ENCODE measurements around the gene NOP10. TPM values are rescaled to one million over a fixed set of nuclear protein-coding genes. Genes with fewer than 3 reads are reported as not detected.

NOP10 gene
- total RNA-seq: 166 and 266 TPM in 2 replicates

GRCh38 chr15:34342737-34343575, at the start of gene NOP10, which contains the start of gene NUTM1:
Gene NOP10 (minus strand): TSS chr15:34343136. CDS start chr15:34343073, 63 bp downstream.
Gene NUTM1 (plus strand): TSS chr15:34343315. CDS start chr15:34343697, 382 bp downstream.

DNA sequence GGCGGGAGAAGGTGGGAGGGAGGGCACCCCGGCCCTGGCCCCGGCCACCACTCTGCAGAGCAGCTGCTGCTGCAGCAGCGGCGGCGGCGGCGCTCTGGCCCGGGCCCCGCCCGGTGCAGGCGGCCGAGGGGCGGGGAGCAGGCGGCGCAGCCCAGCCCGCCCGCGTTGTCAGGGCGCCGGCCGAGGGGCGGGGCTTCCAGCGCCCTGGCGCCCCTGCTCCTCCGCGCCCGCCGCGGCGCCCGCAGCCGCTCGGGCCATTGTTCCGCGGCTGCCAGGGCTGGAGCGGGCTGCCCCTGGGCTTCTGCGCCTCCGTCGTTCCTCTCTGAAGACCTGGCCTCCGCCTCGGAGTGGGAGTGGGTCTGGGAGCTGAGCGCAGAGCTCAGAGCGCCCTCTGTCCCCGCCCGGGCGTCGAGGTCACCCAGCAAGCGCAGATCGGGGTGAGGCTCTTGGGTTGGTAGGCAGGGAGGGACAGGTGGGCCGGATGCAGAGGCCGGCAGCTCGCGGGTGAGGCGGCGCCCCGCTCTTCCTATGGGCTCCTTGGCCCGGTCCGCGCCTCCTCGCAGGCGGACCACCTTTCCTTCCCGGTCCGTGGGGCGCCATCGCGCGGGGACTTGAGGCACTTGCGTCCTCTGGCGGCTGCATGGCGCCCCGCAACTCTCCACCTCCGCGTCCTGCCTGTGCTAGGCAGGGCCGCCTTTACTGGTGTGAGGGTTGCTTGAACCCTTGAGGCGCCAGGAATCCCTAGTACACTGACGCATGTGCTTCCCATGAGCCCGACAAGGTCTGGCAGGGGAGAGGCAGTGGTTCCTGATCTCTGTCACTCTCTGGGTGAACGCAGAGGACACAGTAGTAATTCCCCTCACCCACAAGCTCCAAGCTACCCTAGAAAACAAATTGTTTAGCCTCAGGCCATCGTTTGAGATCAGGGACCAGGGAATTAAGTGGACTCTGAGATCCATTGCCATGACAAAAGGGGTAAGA, 24.5 kb upstream of the NOP10 start, which contains the start of gene LPCAT4:
Gene LPCAT4 (minus strand): TSS at position 96 of the 981 bp plus-strand sequence. CDS start 96 bp downstream, outside the sequence.

GRCh38 chr15:34337557-34338306, 5.2 kb downstream of the NOP10 start, which contains the start of gene SLC12A6:
Gene SLC12A6 (minus strand): TSS chr15:34337781. CDS start chr15:34336680, 1,101 bp downstream.

Other genes with a start within 250 kb of the NOP10 start
- 41.7 and 102 TPM in 2 replicates for gene EMC7, start 241.3 kb downstream of the NOP10 start, total RNA-seq
- gene PGBD4, start 241.1 kb downstream of the NOP10 start, total RNA-seq: 1.9 and 2.5 TPM in 2 replicates
- gene KATNBL1, start 133.0 kb downstream of the NOP10 start, total RNA-seq: 44.9 and 47.1 TPM in 2 replicates
- 181 and 230 TPM in 2 replicates for gene EMC4, start 118.1 kb downstream of the NOP10 start, total RNA-seq
- gene SLC12A6, start 5.4 kb downstream of the NOP10 start, total RNA-seq: 13.8 and 24.2 TPM in 2 replicates
- gene NUTM1, start 179 bp upstream of the NOP10 start, total RNA-seq: not detected in 2 replicates
- 7.0 and 10.0 TPM in 2 replicates for gene LPCAT4, start 24.1 kb upstream of the NOP10 start, total RNA-seq
- 4.4 and 25.9 TPM in 2 replicates for gene GOLGA8A, start 94.7 kb upstream of the NOP10 start, total RNA-seq
- gene GOLGA8B, start 240.5 kb upstream of the NOP10 start, total RNA-seq: 10.4 and 28.8 TPM in 2 replicates